ENCODE data around the gene RPS27A.
"Not testable (repeated sequence)": the region's sequence is repeated elsewhere in the genome, so short reads cannot be mapped to it uniquely, and the experiment has no call there.

Gene RPS27A

DNA sequence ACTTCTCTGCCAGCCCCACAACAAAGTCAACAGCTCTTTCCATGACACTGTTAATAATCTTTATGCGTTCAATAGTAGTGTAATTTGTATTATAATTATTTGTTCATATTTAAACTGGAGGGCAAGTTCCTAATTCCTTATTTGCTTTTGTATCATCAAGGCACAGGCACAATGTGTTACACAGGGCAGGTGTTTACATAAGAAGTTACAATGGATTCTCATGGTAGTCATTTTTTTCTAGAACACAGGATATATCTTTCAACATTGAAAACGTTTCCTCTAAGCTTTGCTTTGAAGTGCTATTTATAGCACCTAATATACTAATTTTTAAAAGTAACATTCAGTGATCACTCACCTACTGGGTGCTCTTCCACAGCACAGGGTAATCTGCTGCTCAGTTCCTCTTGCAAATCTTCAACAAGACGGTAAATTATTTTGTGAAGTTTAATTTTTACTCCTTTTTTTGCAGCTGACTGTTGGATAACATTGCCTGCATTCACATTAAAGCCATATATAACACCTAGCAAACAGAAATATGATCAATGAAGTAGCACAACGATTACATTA lies 7.3 kb downstream of the RPS27A start:
- DNase-seq = no peak

DNA sequence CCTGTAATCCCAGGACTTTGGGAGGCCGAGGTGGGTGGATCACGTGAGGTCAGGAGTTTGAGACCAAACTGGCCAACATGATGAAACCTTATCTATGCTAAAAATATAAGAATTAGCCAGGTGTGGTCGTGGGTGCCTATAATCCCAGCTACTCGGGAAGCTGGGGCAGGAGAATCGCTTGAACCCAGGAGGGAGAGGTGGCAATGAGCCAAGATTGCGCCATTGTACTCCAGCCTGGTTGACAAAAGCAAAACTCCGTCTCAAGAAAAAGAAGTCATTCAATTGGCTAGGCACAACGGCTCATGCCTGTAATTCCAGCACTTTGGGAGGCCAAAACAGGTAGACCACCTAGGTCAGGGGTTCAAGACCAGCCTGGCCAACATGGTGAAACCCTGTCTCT lies 9.1 kb downstream of the RPS27A start:
- not testable (repeated sequence) for DNase-seq

DNA sequence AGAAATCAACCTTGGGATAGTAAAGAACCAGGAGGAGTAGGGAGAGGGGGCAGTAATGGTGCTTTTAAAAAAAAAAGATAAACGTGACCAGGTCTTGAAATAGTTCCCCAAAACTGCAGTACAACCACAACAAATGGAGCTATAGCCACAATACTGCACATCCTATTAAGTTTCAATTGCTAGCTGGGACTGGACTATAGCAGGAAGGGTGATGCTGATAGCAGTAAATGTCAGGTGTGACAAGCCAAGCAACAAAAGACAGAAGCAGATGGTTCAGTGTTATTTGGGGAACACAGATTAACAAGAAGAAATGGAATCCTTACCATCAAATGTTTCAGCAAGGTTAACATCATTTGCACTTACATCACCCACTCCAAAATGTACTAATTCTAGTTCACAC lies 10.1 kb downstream of the RPS27A start:
- DNase-seq = no peak

- DNase-seq = no peak
Measured at GRCh38 chr2:55245411-55245810, 12.9 kb downstream of the RPS27A start.

DNA sequence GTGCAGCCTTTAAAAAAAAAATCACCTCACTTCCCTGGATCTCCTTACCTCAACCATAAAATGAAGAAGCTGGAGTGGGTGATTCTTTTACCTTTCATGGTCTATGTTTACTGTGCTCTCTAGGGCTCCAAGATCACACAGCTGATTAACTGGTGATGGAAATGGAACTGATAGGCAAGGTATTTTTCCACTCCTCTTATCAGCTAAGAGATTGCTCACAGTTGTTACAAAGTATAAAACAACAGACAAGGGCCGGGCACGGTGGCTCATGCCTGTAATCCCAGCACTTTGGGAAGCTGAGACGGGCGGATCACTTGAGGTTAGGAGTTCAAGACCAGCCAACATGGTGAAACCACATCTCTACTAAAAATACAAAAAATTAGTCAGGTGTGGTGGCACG lies 14.5 kb downstream of the RPS27A start:
- no peak for DNase-seq

- DNase-seq = no peak
Measured at GRCh38 chr2:55252832-55253231, 20.3 kb downstream of the RPS27A start.

- not testable (repeated sequence) for DNase-seq
Measured at GRCh38 chr2:55259586-55259985, 27.1 kb downstream of the RPS27A start.

DNA sequence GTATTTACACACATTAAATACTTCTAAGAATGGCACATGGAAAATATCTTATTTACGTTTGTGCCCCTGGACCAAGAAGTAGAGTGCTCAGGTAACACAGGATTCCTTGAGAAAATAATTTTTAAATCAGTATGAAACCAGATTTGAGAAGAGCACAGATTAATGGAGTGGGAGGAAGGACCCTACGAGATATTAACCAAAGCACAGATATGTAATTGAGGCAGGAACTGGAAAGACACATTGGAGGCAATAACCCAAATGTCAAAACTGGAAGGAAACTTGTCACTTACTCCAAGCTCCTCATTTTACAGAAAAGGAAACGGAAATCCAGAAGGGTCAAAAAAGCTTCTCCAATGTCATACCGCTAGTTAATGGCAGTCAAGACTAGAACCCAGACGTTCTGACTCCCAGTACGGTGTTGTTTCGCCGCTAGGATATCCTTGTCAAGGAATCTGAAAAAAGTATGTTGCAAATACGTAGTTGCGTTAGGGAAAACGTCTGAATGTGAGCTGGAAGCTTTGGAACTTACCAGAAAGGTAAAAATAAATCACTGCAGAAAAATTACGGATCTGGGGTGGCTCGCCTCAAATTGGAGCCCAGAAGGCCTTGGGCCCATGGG lies 35.9 kb downstream of the RPS27A start:
- no peak for DNase-seq

DNA sequence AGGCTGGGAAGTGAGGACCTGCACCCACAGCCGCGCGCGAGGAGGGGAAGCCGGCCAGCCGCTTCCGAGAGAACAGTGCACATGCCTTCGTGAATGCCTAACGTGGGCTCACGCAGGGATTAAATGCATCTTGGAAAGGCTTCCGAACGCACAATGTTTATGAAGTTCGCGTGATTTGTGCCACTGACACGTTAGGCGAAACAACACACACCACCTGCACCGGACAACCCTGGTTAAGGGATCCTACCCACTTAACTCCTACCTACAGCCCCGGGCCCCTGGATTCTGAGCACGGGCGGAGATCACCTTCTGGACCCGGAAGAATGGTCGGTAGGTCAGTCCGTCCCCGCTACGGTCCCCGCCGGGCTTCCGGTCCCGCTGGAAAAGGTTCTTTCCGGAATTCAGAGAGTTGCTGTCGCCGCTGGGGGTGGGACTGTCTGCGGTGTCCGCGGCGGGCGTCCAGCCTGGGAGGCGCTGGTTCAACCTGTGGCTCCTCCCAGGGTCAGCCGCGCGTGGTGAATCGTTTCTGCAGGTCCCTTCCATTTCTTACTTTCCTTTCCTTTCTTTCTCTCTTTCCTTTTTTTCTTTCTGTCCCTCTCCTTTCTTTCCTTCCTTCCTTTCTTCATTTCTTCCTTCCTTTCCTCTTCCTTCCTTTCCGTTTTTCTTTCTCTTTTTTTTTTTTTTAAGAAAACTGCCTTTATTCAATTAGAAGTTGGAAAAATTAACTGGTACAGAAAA lies 36.6 kb downstream of the RPS27A start, which contains the start of gene MTIF2:
MTIF2 (minus strand) TSS at position 325 of the 738 bp plus-strand sequence. CDS start 5,373 bp downstream, outside the sequence.
- DNase-seq = peak; percentile 96 to 97

- peak in 1 of 2 experiments; percentile 12 for DNase-seq
Measured at GRCh38 chr2:55269645-55269990, 37.1 kb downstream of the RPS27A start.

DNA sequence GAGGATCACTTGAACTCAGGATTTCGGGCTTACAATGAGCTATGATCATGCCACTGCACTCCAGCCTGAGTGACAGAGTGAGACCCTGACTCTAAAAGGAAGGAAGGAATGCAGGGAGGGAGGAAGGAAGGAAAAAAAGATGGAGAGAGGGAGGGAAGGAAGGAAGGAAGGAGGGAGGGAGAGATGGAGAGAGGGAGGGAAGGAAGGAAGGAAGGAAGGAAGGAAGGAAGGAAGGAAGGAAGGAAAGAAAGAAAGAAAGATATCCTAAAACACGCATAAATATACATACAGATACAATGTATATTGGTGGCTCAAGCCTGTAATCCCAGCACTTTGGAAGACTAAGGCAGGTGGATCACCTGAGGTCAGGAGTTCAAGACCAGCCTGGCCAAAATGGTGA lies 41.9 kb downstream of the RPS27A start:
- not testable (repeated sequence) for DNase-seq

GRCh38 chr2:55277310-55277709 lies 44.8 kb downstream of the RPS27A start:
- no peak for DNase-seq

GRCh38 chr2:55279214-55279835 lies 46.8 kb downstream of the RPS27A start:
- peak; percentile 86 for DNase-seq

DNA sequence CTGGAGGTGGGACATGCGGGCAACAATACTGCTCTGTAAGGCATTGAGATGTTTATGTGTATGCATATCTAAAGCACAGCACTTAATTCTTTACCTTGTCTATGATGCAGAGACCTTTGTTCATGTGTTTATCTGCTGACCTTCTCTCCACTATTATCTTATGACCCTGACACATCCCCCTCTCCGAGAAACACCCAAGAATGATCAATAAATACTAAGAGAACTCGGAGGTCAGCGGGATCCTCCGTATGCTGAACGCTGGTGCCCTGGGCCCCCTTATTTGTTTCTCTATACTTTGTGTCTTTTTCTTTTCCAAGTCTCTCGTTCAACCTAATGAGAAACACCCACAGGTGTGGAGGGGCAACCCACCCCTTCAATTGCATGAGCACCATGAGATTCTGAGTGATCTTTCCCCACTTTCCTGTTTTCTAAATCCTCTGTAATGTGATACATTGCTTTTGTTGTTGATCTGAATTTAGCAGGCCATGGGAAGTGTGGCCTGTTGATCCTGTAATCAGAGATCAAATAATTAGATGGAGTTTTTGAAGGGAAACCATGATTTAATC lies 47.5 kb downstream of the RPS27A start:
- DNase-seq = not testable (repeated sequence)

GRCh38 chr2:55280851-55281546 lies 48.5 kb downstream of the RPS27A start:
- DNase-seq = not testable (repeated sequence)

- peak; percentile 59 to 79 for DNase-seq
Measured at GRCh38 chr2:55282110-55282917, 49.8 kb downstream of the RPS27A start.

DNA sequence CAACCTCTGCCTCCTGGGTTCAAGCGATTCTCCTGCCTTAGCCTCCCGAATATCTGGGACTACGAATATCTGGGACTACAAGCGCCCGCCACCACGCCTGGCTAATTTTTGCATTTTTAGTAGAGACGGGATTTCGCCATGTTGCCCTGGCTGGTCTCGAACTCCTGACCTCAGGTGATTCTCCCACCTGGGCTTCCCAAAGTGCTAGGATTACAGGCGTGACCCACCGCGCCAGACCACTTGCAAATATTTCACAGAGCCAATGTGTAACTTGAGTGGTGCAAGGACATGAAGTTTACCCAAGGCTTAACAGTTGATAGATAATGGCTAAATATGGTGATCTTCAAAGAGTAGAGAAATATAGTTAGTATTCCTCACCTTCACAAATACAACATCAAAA lies 50.6 kb downstream of the RPS27A start:
- DNase-seq = no peak

Measured in NCI-H524 (cell line).